SK-N-MC (cell line): ENCODE measurements around the gene ZNF143.

ENCODE experiments used
- EZH2 ChIP-seq: fragments of 200-600 bp; sonication (generic); IDR thresholded peaks from one replicate; pipeline ENCODE4 v1.6.1; 2017; ENCODE audit warnings: antibody characterized with exemption
- FOXP2 ChIP-seq: optimal IDR thresholded peaks from 2 replicates; pipeline ENCODE3; 2011; ENCODE audit warnings: mild to moderate bottlenecking, moderate library complexity; ENCODE audit not compliant: insufficient read depth; ENCODE audit errors: extremely low read length, control extremely low read depth
- POLR2AphosphoS5 ChIP-seq: IDR thresholded peaks from 2 replicates; pipeline ENCODE4 v1.6.1; 2012; ENCODE audit warnings: mild to moderate bottlenecking, low read depth, low read length, borderline replicate concordance

DNA sequence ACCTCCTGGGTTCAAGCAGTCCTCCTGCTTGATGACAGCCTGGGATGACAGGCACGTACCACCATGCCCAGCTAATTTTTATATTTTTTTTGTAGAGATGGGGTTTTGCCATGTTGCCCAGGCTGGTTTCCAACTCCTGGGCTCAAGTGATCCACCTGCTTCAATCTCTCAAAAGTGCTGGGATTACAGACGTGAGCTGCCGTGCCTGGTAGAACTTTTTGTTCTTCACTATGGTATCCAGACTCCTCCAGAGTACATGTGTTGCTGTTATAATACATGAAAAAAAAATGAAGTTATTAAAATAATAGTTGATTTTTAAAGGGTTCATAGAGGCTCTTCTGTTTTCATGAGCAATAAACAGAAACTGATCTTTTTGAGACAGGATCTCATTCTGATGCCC lies 29.6 kb downstream of the ZNF143 start:
- no peak for TF ChIP-seq POLR2AphosphoS5
- no peak for TF ChIP-seq EZH2
- no peak for TF ChIP-seq FOXP2
